Panc1 (cell line): ENCODE measurements around the gene TMEM252. TPM values are rescaled to one million over a fixed set of nuclear protein-coding genes. Genes with fewer than 3 reads are reported as not detected.

ENCODE experiments used
- ATAC-seq: fragments of 200-7000 bp; cut with Tn5 transposase; 2 replicates; pipeline ENCODE4 v1.9.1; 2020; ENCODE audit warnings: mild to moderate bottlenecking, moderate library complexity
- BruUV-seq: library from RNA; stranded (reverse); fragments of 400-500 nt; replicated peaks from 2 replicates; lab custom pipeline; 2021; lab: Mats Ljungman, UMichigan
- CTCF ChIA-PET: fragments of 300-600 bp; sonication (Branson Sonifier 250); formaldehyde crosslinking; loops from one replicate; lab custom pipeline; 2022; ENCODE audit warnings: antibody characterized with exemption; lab: Charles Lee
- POLR2A ChIA-PET: fragments of 300-600 bp; sonication (Branson Sonifier 250); formaldehyde crosslinking; loops from one replicate; lab custom pipeline; 2022; ENCODE audit warnings: antibody characterized with exemption; lab: Charles Lee
- DNase-seq: peaks from one replicate; pipeline ENCODE4 v3.0.0-alpha.2; 2010; ENCODE audit warnings: low read depth, low spot score
- H3K27ac ChIP-seq: 2 replicates; pipeline ENCODE4 v1.5.1; 2011; ENCODE audit warnings: mild to moderate bottlenecking, low read length, inconsistent platforms
- H3K27me3 ChIP-seq: fragments of 200-500 bp; sonication (Bioruptor generic); 2 replicates; pipeline ENCODE4 v1.6.0; 2014; ENCODE audit warnings: low read length, inconsistent platforms; ENCODE audit not compliant: control insufficient read depth, insufficient read depth
- H3K36me3 ChIP-seq: fragments of 200-500 bp; sonication (Bioruptor generic); 2 replicates; pipeline ENCODE4 v1.5.1; 2014; ENCODE audit warnings: inconsistent platforms, mild to moderate bottlenecking, low read length, moderate library complexity; ENCODE audit not compliant: control insufficient read depth, insufficient read depth
- H3K4me1 ChIP-seq: 2 replicates; pipeline ENCODE4 v1.5.1; 2011; ENCODE audit warnings: inconsistent platforms, mild to moderate bottlenecking, low read length, moderate library complexity; ENCODE audit not compliant: control insufficient read depth, insufficient read depth
- H3K4me3 ChIP-seq, 2 experiments: 2 replicates each; pipeline ENCODE4 v1.5.1; 2011 to 2012; ENCODE audit warnings: low read depth in 2 of 2, low read length in 2 of 2, mild to moderate bottlenecking in 2 of 2, inconsistent platforms in 1 of 2, moderate library complexity in 1 of 2
- H3K9me3 ChIP-seq: fragments of 200-500 bp; sonication (Bioruptor generic); 2 replicates; pipeline ENCODE4 v1.5.1; 2014; ENCODE audit warnings: low read depth, mild to moderate bottlenecking, inconsistent platforms, low read length, moderate library complexity; ENCODE audit not compliant: control insufficient read depth, insufficient read depth
- CTCF ChIP-seq: fragments of 450-650 bp; IDR thresholded peaks from 2 replicates; pipeline ENCODE4 v1.5.1; 2017; ENCODE audit warnings: mild to moderate bottlenecking
- POLR2AphosphoS5 ChIP-seq: IDR thresholded peaks from 2 replicates; pipeline ENCODE4 v1.6.1; 2012; ENCODE audit warnings: mild to moderate bottlenecking, low read depth, low read length, moderate library complexity
- REST ChIP-seq, 2 experiments: IDR thresholded peaks; 2 replicates each; pipeline ENCODE4 v1.6.1; 2011 to 2012; ENCODE audit warnings: low read depth in 2 of 2, control low read depth in 1 of 2, low read length in 1 of 2, mild to moderate bottlenecking in 1 of 2, moderate library complexity in 1 of 2; ENCODE audit not compliant: insufficient read depth in 1 of 2
- SIN3A ChIP-seq: IDR thresholded peaks from 2 replicates; pipeline ENCODE4 v1.6.1; 2012; ENCODE audit warnings: low read depth, mild to moderate bottlenecking, low read length, moderate library complexity, borderline replicate concordance; ENCODE audit not compliant: insufficient read depth
- TCF7L2 ChIP-seq: IDR thresholded peaks from 2 replicates; pipeline ENCODE4 v1.6.1; 2011; ENCODE audit warnings: mild to moderate bottlenecking, low read depth, low read length, inconsistent platforms
- in situ Hi-C: cut with HindIII; loops from 2 replicates; pipeline ENCODE4 v1.10.0; 2016; ENCODE audit warnings: low sequenced_read_pairs, low pct_unique_long_range_greater_than_20kb
- intact Hi-C: fragments of 100-400 bp; cut with micrococcal nuclease; formaldehyde crosslinking; loops from one replicate; pipeline ENCODE4 v1.10.0; 2022; ENCODE audit not compliant: unreplicated experiment
- total RNA-seq: library from RNA; stranded (reverse); gene quantifications from one replicate; pipeline ENCODE4 v1.2.1, GENCODE V29; 2021; ENCODE audit not compliant: unreplicated experiment

TMEM252 gene
- total RNA-seq, 1 experiment from 2014 or later: not detected

GRCh38 chr9:68574150-68574549 is 33.5 kb upstream of the TMEM252 start:
- Histone ChIP-seq H3K9me3 (no peaks in the 10 kb centered on the region), H3K36me3 (no peaks in the 10 kb centered on the region), H3K4me3 (no peak overlapping the region), H3K4me1 (no peaks in the 10 kb centered on the region), H3K27me3 (no peaks in the 10 kb centered on the region), H3K27ac (no peak overlapping the region)
- intact Hi-C loops: no loop called here
- ChIA-PET POLR2A (no interaction called here), CTCF (interaction anchor here (0.7 kb wide), 1 partner anchor 41 kb away, joined by 3 read pairs; no protein-coding TSS in a partner anchor)
- ATAC-seq: no peak
- no peak for DNase-seq
- in situ Hi-C loops: no loop called here
- TF ChIP-seq CTCF (no peak), SIN3A (no peak), REST (IDR thresholded peaks at IDR 0.05; ENCODE audit: insufficient read depth in 1 of 2, low read depth in 2 of 2, low read length in 1 of 2) (no peak), TCF7L2 (no peak), POLR2AphosphoS5 (no peak)
- no TSS peak for BruUV-seq

- POLR2A ChIA-PET: no interaction called here
- in situ Hi-C loops: no loop called here
These were observed 26.9 kb upstream of the TMEM252 start for GRCh38 chr9:68567565-68567964.

More at GRCh38 chr9:68567565-68567964, 26.9 kb upstream of the TMEM252 start:
- no peak overlapping the region for H3K4me3 ChIP-seq
- ATAC-seq (no peak), DNase-seq (no peak)
- intact Hi-C loops: no loop called here
- H3K9me3 ChIP-seq: no peaks in the 10 kb centered on the region
- no peak overlapping the region for H3K27ac ChIP-seq
- no peaks in the 10 kb centered on the region for H3K4me1 ChIP-seq
- BruUV-seq: no TSS peak
- TF ChIP-seq SIN3A: no peak
- TF ChIP-seq TCF7L2: no peak
- no peak for TF ChIP-seq REST (IDR thresholded peaks at IDR 0.05; ENCODE audit: insufficient read depth in 1 of 2, low read depth in 2 of 2, low read length in 1 of 2)
- TF ChIP-seq CTCF: no peak
- TF ChIP-seq POLR2AphosphoS5: no peak
- no peaks in the 10 kb centered on the region for H3K27me3 ChIP-seq
- CTCF ChIA-PET: interaction anchor here (0.7 kb wide), 1 partner anchor 555 kb away, joined by 3 read pairs; no protein-coding TSS in a partner anchor
- no peaks in the 10 kb centered on the region for H3K36me3 ChIP-seq
